Measurements from ENCODE around the gene MED29.
"Not testable (repeated sequence)": the region's sequence is repeated elsewhere in the genome, so short reads cannot be mapped to it uniquely, and the experiment has no call there.

The MED29 gene

DNA sequence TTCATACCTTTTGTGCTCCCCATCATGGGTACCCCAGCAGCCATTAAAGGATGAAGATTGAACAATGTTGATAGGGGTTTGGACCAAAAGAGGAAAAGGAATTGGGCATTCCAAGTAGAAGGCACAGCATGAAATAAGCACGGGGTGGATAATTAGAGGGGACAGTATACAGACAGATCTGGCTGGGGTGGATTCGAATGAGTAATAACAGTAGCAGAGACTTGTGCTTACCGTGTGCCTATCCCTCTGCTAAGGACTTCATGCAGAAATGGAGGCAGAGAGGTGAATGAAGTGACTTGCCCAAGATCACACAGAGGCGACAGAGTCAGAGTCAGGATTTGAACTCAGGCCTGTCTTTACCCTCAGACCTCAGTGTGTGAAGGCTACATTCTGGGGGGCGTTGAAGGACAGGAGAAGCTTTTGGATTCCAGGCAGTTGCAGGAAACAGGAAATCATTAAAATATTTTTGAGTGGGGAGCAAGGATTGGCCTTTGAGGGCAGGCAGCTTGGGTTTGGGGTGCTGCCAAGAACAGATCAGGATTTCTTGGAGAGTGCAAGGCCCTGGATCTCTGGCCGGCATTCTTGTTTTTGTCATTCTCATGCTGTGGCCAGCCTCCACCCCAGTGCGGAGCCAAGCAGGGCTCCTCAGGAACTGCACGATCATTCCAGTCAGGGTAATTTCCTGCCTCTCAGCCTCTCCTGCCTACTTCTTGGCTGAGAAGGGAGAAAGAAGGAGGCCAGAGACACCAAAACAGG lies 19.0 kb upstream of the MED29 start:
- no peak for DNase-seq

GRCh38 chr19:39372941-39373340 lies 18.2 kb upstream of the MED29 start:
- no peak for DNase-seq

DNA sequence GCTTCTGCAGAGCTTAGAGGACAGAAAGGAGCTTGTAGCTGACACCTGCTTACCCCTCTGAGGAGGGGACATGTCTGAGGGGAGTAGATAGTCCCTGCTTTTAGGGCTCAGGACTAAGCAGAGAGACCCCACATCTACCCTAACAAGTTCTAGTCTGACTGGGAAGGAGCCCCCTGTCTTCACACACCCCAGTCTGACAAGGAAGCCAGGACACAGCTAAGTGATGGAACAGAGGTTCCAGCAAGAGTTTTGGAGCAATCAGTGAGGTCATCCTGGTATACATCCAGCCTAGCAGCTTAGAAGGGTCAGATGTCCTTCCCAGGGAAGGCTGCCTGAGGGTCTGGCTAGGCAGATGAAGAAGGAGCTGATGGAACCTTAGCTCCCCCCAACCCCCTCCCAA lies 15.2 kb upstream of the MED29 start:
- DNase-seq, result no peak

DNA sequence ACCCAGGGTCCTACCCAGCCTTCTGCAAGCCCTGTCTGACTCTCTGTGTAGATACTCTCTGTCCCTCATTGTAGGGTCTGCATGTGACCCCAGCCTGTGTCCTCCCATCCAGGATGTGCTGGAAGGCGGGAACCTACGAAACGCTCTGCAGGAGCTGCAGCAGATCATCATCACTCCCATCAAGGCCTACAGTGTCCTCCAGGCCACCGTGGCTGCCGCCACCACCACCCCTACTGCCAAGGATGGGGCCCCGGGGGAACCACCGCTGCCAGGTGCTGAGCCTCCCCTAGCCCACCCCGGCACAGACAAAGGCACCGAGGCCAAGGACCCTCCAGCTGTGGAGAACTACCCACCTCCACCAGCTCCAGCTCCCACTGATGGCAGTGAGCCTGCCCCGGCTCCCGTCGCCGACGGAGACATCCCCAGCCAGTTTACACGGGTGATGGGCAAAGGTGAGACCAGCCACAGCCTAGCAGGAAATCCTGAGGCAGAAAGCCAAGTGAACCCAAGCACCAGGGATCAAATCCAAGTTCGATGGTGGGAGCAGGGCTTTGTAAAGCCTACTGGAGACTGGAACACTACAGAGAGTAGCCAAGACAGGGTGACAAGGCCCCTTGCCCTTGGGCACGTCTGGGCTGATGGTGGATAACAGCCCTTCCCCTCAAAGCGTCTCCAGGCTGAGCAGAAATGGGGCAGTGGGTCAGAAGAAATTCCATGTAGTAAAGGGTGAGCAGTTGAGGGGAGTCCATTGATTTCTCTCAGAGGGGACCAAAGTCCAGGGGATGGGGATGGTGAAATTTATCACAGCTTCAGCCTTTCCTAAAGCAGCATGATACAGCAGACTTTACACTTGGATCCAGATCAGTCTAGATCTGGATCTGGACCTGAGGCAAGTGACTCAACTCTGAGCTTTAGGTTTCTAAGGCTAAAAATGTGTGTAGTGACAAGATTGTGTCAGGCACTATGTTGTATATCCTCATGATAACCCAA lies 13.5 kb upstream of the MED29 start:
- no peak for DNase-seq

GRCh38 chr19:39379366-39379765 lies 11.8 kb upstream of the MED29 start:
- DNase-seq, result not testable (repeated sequence)

GRCh38 chr19:39379865-39380396 lies 11.2 kb upstream of the MED29 start:
- DNase-seq, result no peak

DNA sequence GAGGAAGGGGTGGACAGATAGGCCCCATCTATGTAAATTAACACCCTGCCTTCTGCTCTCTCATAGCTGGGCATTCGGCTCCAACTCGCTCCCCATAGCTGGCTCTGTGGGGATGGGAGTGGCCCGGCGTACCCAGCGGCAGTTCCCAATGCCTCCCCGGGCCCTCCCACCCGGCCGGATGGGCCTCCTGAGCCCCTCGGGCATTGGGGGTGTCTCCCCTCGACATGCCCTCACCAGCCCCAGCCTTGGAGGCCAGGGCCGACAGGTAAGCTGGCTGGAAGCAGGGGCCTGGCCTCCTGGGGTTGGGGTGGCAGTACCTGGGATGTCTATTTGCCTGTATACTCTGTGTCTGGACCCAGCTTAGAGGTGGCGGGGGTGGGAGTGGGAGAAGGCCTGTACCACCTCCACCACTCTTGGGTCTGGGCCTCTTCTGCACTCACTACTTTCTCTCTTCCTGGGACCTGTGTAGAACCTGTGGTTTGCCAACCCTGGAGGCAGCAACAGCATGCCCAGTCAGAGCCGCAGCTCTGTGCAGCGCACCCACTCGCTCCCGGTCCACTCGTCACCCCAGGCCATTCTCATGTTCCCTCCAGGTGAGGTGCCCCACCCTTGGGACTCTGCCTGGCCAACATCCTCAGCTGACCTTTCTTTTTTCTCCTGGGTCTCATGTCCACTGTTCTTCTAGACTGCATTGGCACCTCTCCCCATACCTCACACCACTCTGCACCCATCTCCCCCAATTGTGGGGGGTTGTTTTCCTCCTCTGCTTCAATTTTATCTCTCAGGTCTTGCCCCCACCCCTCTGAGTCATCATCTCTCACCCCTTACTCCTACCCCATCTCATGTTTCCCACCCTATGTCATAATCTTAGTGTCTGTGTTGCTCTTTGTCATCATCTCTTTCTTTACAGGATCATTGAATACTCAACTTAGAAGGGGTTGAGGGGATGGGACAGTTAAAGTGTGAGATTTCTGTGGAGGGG lies 10.4 kb upstream of the MED29 start:
- DNase-seq, result no peak

DNA sequence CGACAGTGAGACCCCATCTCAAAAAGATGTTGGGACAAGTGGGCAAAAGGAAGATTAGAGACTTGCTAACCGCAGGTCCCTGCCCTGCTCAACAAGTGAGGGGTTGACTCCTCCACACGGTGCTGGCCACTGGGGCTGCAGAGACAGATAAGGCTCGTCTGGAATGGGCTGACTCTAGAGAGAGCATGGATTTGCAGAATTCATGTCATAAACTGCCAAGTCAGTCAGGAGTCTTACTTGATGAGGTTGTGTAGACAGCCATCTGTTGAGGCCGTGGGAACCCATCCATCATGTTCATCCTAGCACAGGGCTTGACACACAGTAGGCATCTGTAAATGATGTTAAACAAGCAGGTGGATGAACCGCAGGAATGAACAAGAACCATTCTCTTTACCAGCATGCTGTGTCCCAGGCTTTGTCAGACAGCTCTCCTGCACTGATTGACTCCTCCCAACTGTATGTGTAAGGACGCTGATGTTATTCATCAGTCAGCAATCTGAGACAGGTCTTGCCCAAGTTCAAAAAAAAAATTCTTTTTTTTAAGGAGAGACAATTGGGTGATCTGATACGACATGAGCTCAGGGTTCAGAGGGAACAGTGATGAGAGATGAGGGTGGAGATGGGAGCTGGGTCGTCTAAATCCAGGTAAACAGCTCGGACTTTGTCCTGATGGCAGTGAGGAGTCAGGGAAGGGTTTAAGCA lies 9.1 kb upstream of the MED29 start:
- no peak for DNase-seq

- DNase-seq, result no peak
These were observed 8.0 kb upstream of the MED29 start for GRCh38 chr19:39382991-39383828.

DNA sequence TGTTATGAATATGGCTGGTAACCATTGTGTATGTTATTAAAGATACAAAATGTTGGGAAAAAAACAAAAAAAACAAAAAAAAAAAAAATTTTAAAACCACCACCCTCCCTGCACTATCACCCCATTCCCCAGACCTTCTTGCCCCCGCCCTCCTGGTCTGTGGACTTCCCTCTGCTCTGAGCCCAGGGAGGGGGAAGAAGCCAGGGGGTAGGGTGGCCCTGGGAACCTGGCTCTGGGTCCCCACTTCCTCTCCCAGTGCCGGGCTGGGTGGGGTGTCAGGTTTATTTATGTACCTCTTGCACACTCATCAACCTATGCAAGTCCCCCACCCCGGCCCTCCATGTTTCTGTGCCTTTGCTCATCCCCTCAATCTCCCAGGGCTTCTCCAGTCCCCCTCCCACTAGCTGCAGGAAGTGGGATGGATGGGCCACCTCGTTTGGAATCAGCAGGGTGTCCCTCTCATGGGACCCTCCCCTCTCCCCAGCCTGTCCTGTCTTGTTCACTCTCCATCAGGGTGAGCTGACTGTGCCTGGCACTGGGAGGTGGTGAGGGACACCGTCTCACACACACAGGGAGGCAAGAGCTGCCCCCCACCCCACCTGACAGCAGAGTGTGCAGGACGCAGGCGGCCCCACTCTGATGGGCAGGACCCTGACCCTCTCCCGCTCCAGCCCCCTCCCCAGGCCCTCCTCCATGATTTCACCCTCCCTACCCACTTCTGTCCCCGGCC lies 6.2 kb upstream of the MED29 start:
- DNase-seq, result no peak

- no peak for DNase-seq
These were observed 5.4 kb upstream of the MED29 start for GRCh38 chr19:39385629-39386411.

GRCh38 chr19:39386557-39386956 lies 4.6 kb upstream of the MED29 start:
- no peak for DNase-seq

- no peak for DNase-seq
These were observed 2.5 kb upstream of the MED29 start for GRCh38 chr19:39388657-39389056.

- no peak for DNase-seq
These were observed 1.4 kb upstream of the MED29 start for GRCh38 chr19:39389631-39390414.

GRCh38 chr19:39390451-39390750 lies 777 bp upstream of the MED29 start:
- DNase-seq, result peak; percentile 88 to 89

GRCh38 chr19:39397360-39398296 lies 6.5 kb downstream of the MED29 start:
- peak; percentile 93 to 95 for DNase-seq

- DNase-seq, result peak; percentile 66 to 89
These were observed 7.2 kb downstream of the MED29 start for GRCh38 chr19:39398297-39398864.

All from CD4-positive, alpha-beta T cell treated with Interleukin-1 beta for 1 hour (primary cell).